M059J (cell line): Measurements from ENCODE around the gene PAFAH1B2. TPM values are rescaled to one million over a fixed set of nuclear protein-coding genes. Genes with fewer than 3 reads are reported as not detected.

Source experiments
- DNase-seq: peaks from one replicate; pipeline ENCODE4 v3.0.0-alpha.2; 2012; ENCODE audit warnings: low read depth
- total RNA-seq: library from RNA; depleted of rRNA; stranded (reverse); fragments of >200 nt; shearing (Covaris generic); gene quantifications from 2 replicates; pipeline ENCODE4 v1.2.3, GENCODE V29; 2014; rRNA removed

PAFAH1B2 gene
- total RNA-seq, 1 experiment from 2014 or later, result 152 TPM

- DNase-seq, result no peak
Observed at GRCh38 chr11:117220568-117220967, 76.5 kb downstream of the PAFAH1B2 start.

GRCh38 chr11:117220999-117221774 is 77.1 kb downstream of the PAFAH1B2 start:
- DNase-seq, result no peak

- DNase-seq, result peak; percentile 79
Observed at GRCh38 chr11:117221775-117222517, 77.9 kb downstream of the PAFAH1B2 start.

- no peak for DNase-seq
Observed at GRCh38 chr11:117222991-117223740, 79.1 kb downstream of the PAFAH1B2 start.

- no peak for DNase-seq
Observed at GRCh38 chr11:117223741-117224689, 79.9 kb downstream of the PAFAH1B2 start.

- DNase-seq, result no peak
Observed at GRCh38 chr11:117225553-117226170, 81.6 kb downstream of the PAFAH1B2 start.

Other genes starting within 250 kb of the PAFAH1B2 start
- 9.6 and 11.0 TPM in 2 replicates for gene SIK3, start 45.9 kb upstream of the PAFAH1B2 start, total RNA-seq
- 13.6 and 20.1 TPM in 2 replicates for gene SIDT2, start 34.5 kb downstream of the PAFAH1B2 start, total RNA-seq
- gene TAGLN, start 55.1 kb downstream of the PAFAH1B2 start, total RNA-seq, result 335 and 409 TPM in 2 replicates
- 32.0 and 33.6 TPM in 2 replicates for gene PCSK7, start 87.8 kb downstream of the PAFAH1B2 start, total RNA-seq
- gene RNF214, start 88.4 kb downstream of the PAFAH1B2 start, total RNA-seq, result 7.8 and 7.9 TPM in 2 replicates
- 0.39 and 2.3 TPM in 2 replicates for gene BACE1-AS, start 147.1 kb downstream of the PAFAH1B2 start, total RNA-seq
- gene BACE1, start 172.0 kb downstream of the PAFAH1B2 start, total RNA-seq, result 40.9 and 43.3 TPM in 2 replicates
- 8.4 and 20.6 TPM in 2 replicates for gene CEP164, start 183.6 kb downstream of the PAFAH1B2 start, total RNA-seq